ENCODE data around the gene SMURF2.
A peak's percentile ranks its signal among the peaks of the same experiment; 100 is the strongest.

The SMURF2 gene

DNA sequence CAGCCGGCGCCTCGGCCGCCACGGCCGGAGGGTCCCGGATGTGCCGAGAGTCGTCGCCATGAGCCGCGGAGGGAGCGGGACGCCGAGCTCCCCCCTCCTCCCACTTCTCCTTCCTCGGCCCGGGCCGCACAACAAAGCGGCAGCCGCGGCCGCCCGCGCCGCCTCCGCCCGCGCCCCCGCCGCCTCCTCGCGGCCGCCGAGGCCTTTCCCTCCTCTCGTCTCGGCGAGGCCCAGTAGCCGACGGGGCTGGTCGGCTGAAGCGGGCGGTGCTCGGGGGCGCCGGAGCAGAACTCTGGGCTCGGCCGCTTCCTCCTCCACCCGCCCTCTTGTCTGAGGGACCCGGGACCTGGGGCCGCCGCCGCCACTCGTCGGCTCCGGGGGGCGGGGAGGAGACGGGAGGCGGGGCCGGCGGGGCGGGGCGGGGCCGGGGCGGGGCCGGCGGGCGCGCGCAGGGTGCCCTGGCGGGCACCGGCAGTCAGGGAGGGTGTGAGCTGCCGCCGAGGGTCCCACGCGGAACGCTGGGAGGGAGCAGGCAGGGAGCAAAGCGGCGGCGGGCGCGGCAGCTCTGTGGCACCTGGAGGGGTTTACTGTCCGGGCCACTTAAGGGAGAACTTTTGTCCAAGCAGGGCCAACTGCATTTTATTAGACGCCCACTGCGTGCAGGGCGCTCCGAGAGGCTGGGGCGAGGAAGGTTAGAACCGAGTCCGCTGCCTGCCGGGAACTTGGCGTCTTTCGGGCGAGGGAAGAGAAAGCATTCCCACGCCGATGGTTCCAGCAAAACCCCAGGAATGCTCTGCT, at the start of gene SMURF2:
SMURF2 (minus strand) TSS at position 332 of the 798 bp plus-strand sequence. CDS start 427 bp downstream, outside the sequence.
- CTCF ChIA-PET: interaction anchor here (0.6 kb wide), 1 partner anchor 75 kb away, joined by 4 read pairs; no protein-coding TSS in a partner anchor
- Mint-ChIP-seq H3K27me3 (peaks cover 12% of the 10 kb centered on the region), H3K9me3 (no peaks in the 10 kb centered on the region), H3K4me1 (peaks cover 28% of the 10 kb centered on the region), H3K36me3 (peaks cover 4% of the 10 kb centered on the region), H3K4me3 (peak within 1 kb of the TSS; percentile 96), H3K27ac (peak within 1 kb of the TSS; percentile 92)
- DNase-seq: peak; percentile 86

DNA sequence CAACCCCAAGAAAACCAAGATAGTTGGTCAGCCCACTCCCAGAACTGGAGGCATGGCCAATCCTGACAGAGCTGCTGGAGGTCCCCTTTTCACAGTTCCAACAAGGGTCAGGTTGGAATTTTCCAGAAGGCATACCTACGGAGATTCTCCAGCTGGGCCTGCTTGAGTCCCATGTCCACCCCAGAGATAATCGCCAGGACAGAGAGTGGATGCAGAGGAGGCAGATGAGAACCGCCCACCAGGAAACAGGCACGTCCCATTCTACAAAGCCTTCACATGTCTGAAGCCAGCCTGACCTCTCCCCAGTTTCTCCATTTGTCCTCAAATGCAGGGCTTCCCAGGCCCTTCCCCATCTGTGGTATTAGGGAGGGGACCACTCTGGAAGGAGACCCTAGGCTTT, 47.4 kb upstream of the SMURF2 start:
- Mint-ChIP-seq H3K4me1 (peaks cover 72% of the 10 kb centered on the region), H3K9me3 (no peaks in the 10 kb centered on the region), H3K36me3 (no peaks in the 10 kb centered on the region), H3K27me3 (peaks cover 32% of the 10 kb centered on the region), H3K27ac (peak overlapping the region; percentile 86), H3K4me3 (no peak overlapping the region)
- no peak for DNase-seq
- CTCF ChIA-PET: interaction anchor here (0.8 to 1.5 kb wide), 4 partner anchors 27 to 106 kb away, joined by 3 to 8 read pairs (median 3); no protein-coding TSS in a partner anchor

DNA sequence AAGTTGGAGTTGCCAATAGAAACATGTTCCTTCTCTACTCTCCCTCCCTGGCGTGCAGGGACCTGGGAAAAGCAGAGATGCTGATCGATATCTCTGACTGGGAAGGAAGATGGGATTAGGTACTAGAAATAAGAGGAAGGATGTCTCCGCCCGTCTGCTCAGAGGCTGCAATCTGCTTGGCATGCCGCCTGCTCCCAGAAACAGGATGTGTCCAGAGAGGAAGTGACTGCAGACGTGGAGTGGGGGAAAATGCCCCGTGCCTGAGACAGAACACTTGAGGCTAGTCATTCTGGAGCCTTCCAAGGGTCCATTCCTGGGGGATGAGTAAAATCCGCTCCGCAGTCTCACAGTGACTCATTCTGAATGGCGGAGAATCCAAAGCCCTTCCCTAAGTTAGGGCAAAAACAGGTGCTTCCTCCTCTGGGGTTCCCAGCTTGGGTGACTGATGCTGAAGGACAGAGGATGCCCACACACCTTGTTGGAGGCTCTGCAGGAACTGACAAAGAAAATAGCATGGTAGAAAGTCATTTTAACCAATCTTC, 45.0 kb upstream of the SMURF2 start:
- Mint-ChIP-seq H3K36me3 (no peaks in the 10 kb centered on the region), H3K9me3 (no peaks in the 10 kb centered on the region), H3K27ac (no peak overlapping the region), H3K4me1 (peaks cover 48% of the 10 kb centered on the region), H3K4me3 (no peak overlapping the region), H3K27me3 (peaks cover 35% of the 10 kb centered on the region)
- CTCF ChIA-PET: no interaction called here
- no peak for DNase-seq

DNA sequence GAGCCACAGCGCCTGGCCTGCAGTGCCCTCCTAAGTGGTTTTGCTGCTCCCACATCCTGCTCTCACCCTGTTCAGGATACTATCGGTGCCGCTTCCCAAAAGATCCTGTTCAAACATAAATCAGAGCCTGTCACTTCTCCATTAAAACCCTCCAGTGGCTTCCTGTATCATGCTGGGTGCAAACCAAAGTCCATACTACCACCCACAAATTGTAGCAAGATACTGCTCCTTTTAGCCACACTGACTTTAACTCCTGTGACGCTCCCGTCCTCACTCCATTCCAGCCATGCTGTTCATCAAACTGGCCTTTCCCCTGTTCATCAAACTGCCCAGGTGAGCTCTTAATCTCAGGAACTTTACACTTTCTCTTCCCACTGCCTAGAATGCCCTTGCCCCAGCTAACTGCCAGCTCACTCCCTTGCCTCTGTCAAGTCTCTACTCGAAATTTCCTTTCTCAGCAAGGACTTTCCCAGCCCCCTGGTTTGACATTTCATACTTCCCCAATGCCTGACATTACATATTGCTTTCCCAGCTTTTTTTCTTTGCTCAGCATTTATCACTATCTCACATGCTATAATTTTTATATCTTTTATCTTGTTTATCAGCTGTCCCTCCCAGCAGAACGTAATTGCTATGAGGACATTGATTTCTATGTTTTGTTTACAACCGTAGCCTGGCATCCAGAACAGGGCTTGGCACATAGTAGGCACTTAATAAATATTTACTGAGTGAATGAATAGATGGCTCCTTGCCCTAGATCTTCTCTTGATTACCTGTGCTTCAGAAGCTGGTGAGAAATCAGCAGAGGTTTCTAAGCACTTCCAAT, 44.3 kb upstream of the SMURF2 start:
- H3K4me1 Mint-ChIP-seq: peaks cover 42% of the 10 kb centered on the region
- H3K9me3 Mint-ChIP-seq: no peaks in the 10 kb centered on the region
- peaks cover 41% of the 10 kb centered on the region for H3K27me3 Mint-ChIP-seq
- CTCF ChIA-PET: no interaction called here
- H3K27ac Mint-ChIP-seq: no peak overlapping the region
- DNase-seq: no peak
- H3K4me3 Mint-ChIP-seq: no peak overlapping the region
- H3K36me3 Mint-ChIP-seq: no peaks in the 10 kb centered on the region

DNA sequence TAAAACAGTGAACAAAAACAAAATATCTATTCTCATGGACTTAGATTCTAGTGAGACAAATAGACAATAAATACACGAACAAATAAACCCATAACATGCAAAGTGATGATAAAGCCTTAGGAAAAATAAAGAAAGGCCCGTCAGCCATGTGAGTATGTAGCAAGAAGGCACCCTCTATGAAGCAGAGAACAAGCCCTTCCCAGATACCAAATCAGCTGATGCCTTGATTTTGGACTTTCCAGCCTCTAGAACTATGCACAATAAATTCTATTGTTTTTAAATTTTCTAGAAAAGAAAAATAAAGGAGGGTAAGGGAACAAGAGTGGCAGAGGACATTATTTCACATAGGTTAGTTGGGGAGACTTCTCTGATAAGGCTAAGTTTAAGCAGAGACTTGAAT, 40.7 kb upstream of the SMURF2 start:
- no peak for DNase-seq
- CTCF ChIA-PET: no interaction called here
- no peak overlapping the region for H3K27ac Mint-ChIP-seq
- peaks cover 56% of the 10 kb centered on the region for H3K27me3 Mint-ChIP-seq
- peaks cover 8% of the 10 kb centered on the region for H3K4me1 Mint-ChIP-seq
- no peaks in the 10 kb centered on the region for H3K36me3 Mint-ChIP-seq
- H3K4me3 Mint-ChIP-seq: no peak overlapping the region
- H3K9me3 Mint-ChIP-seq: no peaks in the 10 kb centered on the region

DNA sequence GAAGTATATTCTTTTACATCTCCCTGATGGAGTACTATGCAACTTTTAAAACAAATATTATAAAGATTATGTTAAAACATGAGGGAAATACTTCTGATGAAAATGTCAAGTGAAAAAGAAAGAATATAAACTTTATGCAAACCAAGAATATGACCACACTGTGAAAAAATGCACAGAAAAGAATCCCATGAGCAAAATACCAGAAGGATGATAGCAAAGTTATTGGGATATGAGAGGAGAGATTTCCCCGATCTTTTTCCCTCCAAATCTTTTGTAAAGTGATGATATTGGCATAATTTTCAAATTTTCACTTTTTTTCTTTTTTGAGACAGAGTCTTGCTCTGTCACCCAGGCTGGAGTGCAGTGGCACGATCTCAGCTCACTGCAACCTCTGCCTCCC, 36.6 kb upstream of the SMURF2 start:
- no peak for DNase-seq
- H3K36me3 Mint-ChIP-seq: no peaks in the 10 kb centered on the region
- H3K9me3 Mint-ChIP-seq: no peaks in the 10 kb centered on the region
- CTCF ChIA-PET: no interaction called here
- no peak overlapping the region for H3K4me3 Mint-ChIP-seq
- peaks cover 47% of the 10 kb centered on the region for H3K27me3 Mint-ChIP-seq
- no peak overlapping the region for H3K27ac Mint-ChIP-seq
- H3K4me1 Mint-ChIP-seq: no peaks in the 10 kb centered on the region

DNA sequence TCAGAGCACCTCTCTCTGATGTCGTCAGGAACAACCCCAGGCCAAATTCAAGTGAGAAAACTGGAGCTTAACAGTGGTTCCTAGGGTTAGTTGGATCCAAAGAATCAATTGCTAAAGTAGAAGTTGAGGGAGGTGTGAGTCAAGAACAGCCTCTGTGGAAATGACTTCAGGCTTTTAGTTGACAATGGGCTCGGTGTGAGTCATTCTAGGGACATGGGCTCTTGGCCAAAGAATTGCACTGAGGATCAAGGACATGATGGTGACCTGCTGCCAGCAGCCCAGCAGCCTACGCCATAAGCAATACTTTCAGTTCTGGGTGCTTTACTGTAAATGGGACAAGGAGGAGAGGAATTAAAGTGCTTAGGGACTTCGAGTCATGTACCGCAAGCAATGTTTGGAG, 32.1 kb upstream of the SMURF2 start:
- Mint-ChIP-seq H3K4me1 (no peaks in the 10 kb centered on the region), H3K4me3 (no peak overlapping the region), H3K27me3 (peaks cover 17% of the 10 kb centered on the region), H3K27ac (no peak overlapping the region), H3K36me3 (no peaks in the 10 kb centered on the region), H3K9me3 (no peaks in the 10 kb centered on the region)
- CTCF ChIA-PET: no interaction called here
- no peak for DNase-seq

DNA sequence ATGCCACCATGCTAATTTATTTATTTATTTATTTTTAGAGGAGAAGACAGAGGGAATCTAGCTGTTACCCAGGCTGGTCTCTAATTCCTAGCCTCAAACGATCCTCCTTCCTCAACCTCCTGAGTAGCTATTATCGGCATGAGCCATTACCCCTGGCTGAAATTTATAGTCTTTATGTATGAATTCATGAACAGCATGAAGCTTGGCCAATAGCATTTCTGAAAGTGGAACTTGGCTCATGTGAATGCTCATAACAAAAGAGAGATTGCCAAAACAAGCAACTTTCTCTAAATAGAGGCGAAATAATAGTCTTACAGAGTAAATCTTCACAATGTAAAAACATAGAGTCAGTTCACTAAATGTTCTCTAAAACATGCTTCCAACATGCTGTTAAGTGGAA, 30.1 kb upstream of the SMURF2 start:
- DNase-seq: no peak
- no peaks in the 10 kb centered on the region for H3K9me3 Mint-ChIP-seq
- CTCF ChIA-PET: no interaction called here
- no peaks in the 10 kb centered on the region for H3K36me3 Mint-ChIP-seq
- no peak overlapping the region for H3K4me3 Mint-ChIP-seq
- peaks cover 21% of the 10 kb centered on the region for H3K27me3 Mint-ChIP-seq
- H3K4me1 Mint-ChIP-seq: no peaks in the 10 kb centered on the region
- H3K27ac Mint-ChIP-seq: no peak overlapping the region

DNA sequence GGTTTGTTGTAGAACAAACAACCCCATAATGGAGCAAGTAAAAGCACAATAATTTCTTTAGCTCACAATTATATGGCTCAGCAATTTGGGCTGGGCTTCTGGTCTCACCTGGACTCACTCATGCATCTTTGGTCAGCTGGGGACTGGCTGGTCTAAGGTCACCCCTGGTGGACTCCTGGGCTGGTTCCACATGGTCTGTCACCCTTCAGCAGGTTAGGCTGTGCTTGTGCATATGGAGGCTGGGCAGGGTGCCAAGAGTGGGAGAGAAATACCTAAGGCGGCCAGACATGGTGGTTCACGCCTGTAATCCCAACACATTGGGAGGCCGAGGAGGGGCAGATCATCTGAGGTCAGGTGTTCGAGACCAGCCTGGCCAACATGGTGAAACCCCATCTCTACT, 27.0 kb upstream of the SMURF2 start:
- Mint-ChIP-seq H3K9me3 (no peaks in the 10 kb centered on the region), H3K36me3 (no peaks in the 10 kb centered on the region)

DNA sequence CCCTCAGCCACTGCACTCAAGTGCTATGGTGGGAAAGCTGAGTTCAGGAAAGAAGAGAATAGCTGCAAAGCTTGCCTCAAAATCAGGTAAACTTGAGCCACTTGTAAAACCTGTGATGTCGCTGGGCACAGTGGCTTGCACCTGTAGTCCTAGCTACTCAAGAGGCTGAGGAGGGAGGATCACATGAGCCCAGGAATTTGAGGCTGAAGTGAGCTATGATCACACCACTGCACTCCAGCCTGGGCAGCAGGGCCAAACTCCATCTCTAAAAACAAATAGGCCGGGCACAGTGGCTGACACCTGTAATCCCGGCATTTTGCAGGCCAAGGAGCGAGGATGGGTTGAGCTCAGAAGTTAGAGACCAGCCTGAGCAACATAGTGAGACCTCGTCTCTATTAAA, 26.4 kb upstream of the SMURF2 start:
- CTCF ChIA-PET: no interaction called here
- Mint-ChIP-seq H3K36me3 (no peaks in the 10 kb centered on the region), H3K9me3 (no peaks in the 10 kb centered on the region), H3K4me1 (no peaks in the 10 kb centered on the region), H3K4me3 (no peak overlapping the region), H3K27me3 (peaks cover 11% of the 10 kb centered on the region), H3K27ac (no peak overlapping the region)
- DNase-seq: no peak

More for the DNA sequence above, 27.0 kb upstream of the SMURF2 start:
- CTCF ChIA-PET: no interaction called here
- Mint-ChIP-seq H3K4me1 (no peaks in the 10 kb centered on the region), H3K27ac (no peak overlapping the region), H3K27me3 (peaks cover 17% of the 10 kb centered on the region), H3K4me3 (no peak overlapping the region)
- DNase-seq: no peak

DNA sequence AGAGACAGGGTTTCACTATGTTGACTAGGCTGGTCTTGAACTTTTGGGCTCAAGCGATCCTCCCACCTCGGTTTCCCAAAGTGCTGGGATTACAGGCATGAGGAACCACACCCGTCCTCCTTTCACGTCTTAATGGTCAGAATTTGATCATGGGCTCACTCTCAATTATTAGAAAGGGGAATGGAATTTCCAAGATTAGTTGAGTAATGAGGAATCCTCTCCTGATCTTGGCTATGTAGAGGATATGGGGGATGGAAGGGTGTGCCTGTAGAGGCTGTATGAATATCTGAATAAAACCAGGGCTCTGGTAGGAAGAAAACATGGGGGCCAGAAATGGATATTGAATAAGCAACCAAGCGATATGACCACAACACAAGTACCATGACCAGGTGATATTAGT, 25.9 kb upstream of the SMURF2 start:
- Mint-ChIP-seq H3K27me3 (peaks cover 11% of the 10 kb centered on the region), H3K4me1 (no peaks in the 10 kb centered on the region), H3K9me3 (no peaks in the 10 kb centered on the region), H3K27ac (no peak overlapping the region), H3K4me3 (no peak overlapping the region), H3K36me3 (no peaks in the 10 kb centered on the region)
- DNase-seq: no peak
- CTCF ChIA-PET: no interaction called here

DNA sequence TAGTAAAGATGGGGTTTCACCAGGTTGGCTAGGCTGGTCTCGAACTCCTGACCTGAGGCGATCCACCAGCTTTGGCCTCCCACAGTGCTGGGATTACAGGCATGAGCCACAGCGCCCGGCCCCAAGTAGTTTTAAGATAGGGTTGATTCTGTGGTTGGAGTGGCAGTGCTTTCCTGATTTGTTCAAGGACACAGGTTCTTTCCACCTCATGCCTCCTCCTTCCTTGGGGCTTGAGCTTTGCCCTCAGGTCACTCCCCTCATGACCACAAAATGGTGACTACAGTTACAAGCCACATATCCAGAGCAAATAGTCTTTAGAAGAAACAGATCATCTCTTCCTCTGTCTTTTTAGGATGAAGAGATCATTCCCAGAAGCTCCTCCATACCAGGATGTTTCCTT, 25.3 kb upstream of the SMURF2 start:
- Mint-ChIP-seq H3K4me1 (no peaks in the 10 kb centered on the region), H3K27ac (no peak overlapping the region), H3K9me3 (no peaks in the 10 kb centered on the region), H3K36me3 (no peaks in the 10 kb centered on the region), H3K4me3 (no peak overlapping the region), H3K27me3 (peaks cover 11% of the 10 kb centered on the region)
- no peak for DNase-seq
- CTCF ChIA-PET: interaction anchor here (1.0 to 1.4 kb wide), 2 partner anchors 14 to 49 kb away, joined by 3 read pairs; no protein-coding TSS in a partner anchor

DNA sequence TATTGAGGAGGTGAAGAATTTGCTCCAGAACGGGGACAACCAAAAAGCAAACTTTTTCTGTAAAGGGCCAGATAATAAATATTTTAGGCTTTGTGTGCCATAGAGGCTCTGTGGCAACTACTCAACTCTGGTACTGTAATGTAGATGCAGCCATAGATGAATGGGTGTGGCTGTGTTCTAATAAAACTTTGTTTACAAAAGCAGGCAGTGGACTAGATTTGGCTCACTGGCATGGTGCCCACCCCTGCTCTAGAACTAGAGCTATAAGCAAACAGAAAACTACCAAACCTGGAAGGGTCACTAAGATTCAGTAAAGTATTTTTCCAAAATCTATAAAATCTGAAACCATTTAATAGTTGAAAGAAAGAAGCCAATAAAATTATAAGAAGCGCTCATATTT, 24.6 kb upstream of the SMURF2 start:
- no peaks in the 10 kb centered on the region for H3K36me3 Mint-ChIP-seq

DNA sequence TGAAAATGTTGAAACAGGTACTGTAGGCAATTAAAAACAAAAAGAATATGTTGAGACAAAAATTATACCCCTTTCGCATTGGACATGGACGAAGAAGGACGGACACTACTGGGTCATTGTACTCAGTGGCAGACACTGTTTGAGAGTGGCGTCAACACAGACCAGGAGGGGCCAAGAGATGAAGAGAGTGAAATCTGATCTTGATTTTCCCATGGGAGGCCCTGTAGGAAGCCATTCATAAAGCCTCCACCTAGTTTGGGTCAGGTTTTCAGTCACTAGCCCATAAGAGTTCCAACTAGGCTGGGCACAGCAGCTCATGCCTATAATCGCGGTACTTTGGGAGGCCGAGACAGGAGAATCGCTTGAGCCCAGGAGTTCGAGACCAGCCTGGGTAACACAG, 23.6 kb upstream of the SMURF2 start:
- Mint-ChIP-seq H3K4me1 (no peaks in the 10 kb centered on the region), H3K27ac (no peak overlapping the region), H3K36me3 (no peaks in the 10 kb centered on the region), H3K4me3 (no peak overlapping the region), H3K27me3 (peaks cover 11% of the 10 kb centered on the region), H3K9me3 (no peaks in the 10 kb centered on the region)
- CTCF ChIA-PET: interaction anchor here (1.4 kb wide), 1 partner anchor 51 kb away, joined by 3 read pairs; no protein-coding TSS in a partner anchor
- DNase-seq: no peak

More for the DNA sequence above, 24.6 kb upstream of the SMURF2 start:
- no peak for DNase-seq
- no peaks in the 10 kb centered on the region for H3K4me1 Mint-ChIP-seq
- no peaks in the 10 kb centered on the region for H3K9me3 Mint-ChIP-seq
- CTCF ChIA-PET: interaction anchor here (1.0 to 1.4 kb wide), 2 partner anchors 14 to 50 kb away, joined by 3 read pairs; no protein-coding TSS in a partner anchor
- no peak overlapping the region for H3K4me3 Mint-ChIP-seq
- H3K27ac Mint-ChIP-seq: no peak overlapping the region
- H3K27me3 Mint-ChIP-seq: peaks cover 11% of the 10 kb centered on the region
